ENCODE measurements around the gene RXFP1.

RXFP1 gene

GRCh38 chr4:158688813-158689212 is 167.1 kb downstream of the RXFP1 start:
- Histone ChIP-seq H3K36me3 (ENCODE audit: control insufficient read depth, insufficient read depth, low read length) (no peaks in the 10 kb centered on the region), H3K9me3 (ENCODE audit: control insufficient read depth, insufficient read depth, low read length) (no peaks in the 10 kb centered on the region), H3K27me3 (ENCODE audit: control insufficient read depth, insufficient read depth, low read length) (no peaks in the 10 kb centered on the region), H3K27ac (ENCODE audit: low read length) (no peak overlapping the region), H3K4me3 (ENCODE audit: low read length) (no peak overlapping the region), H3K4me1 (ENCODE audit: control insufficient read depth, insufficient read depth, low read length) (no peaks in the 10 kb centered on the region)
- WGBS (ENCODE audit: insufficient coverage, insufficient read length) = no CpG with 5 or more reads among the region's 1 CpG
- DNase-seq (ENCODE audit: low read depth, low spot score) = no peak

Data from iPS DF 6.9 (cell line).